ENCODE measurements around the gene ZNF763. TPM values are rescaled to one million over a fixed set of nuclear protein-coding genes. Genes with fewer than 3 reads are reported as not detected.

The ZNF763 gene
- total RNA-seq, 1 donor from 2014 or later, result 5.0 TPM

DNA sequence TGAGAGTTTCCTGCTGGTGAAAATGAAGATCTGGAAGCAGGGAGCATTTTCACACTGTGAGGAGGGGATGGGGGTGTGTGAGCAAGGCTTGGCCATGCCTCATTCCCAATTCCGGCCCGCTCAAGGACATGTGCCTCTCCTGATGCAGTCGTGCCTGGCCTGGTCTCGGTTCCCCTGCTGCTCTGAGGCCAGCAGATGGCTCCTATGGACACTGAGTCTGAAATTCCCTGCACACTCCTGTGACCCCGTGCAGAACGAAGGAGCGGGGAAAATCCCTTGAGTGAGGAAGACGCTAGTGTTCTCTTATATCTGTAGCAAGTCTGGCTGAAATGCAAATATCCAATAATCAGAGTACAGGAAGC is 363 bp upstream of the ZNF763 start:
- H3K4me3 Mint-ChIP-seq, result peak overlapping the region; percentile 95
- TF ChIP-seq, protein P1, sequence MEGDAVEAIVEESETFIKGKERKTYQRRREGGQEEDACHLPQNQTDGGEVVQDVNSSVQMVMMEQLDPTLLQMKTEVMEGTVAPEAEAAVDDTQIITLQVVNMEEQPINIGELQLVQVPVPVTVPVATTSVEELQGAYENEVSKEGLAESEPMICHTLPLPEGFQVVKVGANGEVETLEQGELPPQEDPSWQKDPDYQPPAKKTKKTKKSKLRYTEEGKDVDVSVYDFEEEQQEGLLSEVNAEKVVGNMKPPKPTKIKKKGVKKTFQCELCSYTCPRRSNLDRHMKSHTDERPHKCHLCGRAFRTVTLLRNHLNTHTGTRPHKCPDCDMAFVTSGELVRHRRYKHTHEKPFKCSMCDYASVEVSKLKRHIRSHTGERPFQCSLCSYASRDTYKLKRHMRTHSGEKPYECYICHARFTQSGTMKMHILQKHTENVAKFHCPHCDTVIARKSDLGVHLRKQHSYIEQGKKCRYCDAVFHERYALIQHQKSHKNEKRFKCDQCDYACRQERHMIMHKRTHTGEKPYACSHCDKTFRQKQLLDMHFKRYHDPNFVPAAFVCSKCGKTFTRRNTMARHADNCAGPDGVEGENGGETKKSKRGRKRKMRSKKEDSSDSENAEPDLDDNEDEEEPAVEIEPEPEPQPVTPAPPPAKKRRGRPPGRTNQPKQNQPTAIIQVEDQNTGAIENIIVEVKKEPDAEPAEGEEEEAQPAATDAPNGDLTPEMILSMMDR (conservative IDR thresholded peaks at IDR 0.05), result peak; percentile 38
- peaks cover 21% of the 10 kb centered on the region for H3K4me1 Mint-ChIP-seq (ENCODE audit: unreplicated experiment)
- no peaks in the 10 kb centered on the region for H3K27me3 Mint-ChIP-seq
- no peak for DNase-seq (ENCODE audit: extremely low spot score, unreplicated experiment)
- H3K27ac Mint-ChIP-seq, result peak overlapping the region; percentile 93
- H3K9me3 Mint-ChIP-seq, result no peaks in the 10 kb centered on the region
- H3K36me3 Mint-ChIP-seq, result peaks cover 15% of the 10 kb centered on the region

DNA sequence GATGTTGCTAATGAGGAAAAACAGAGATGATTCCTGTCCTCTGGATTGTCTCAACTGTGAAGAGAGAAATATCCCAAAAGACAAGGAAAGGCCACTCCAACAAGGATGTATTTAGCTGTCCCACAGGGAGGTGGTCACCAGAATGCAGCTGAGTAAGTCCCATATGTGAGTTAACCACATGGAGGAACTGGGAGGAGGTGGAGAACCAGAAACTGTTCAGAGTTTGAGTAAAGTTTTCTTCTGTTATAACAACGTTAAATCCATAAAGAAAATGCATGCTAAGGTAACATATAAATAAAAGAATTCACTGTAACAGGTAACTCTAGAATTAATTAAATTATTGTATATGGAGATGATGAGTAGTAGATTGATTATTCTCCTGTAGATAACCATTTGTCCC is 5.3 kb downstream of the ZNF763 start:
- Mint-ChIP-seq H3K36me3 (peaks cover 32% of the 10 kb centered on the region), H3K27me3 (no peaks in the 10 kb centered on the region)

DNA sequence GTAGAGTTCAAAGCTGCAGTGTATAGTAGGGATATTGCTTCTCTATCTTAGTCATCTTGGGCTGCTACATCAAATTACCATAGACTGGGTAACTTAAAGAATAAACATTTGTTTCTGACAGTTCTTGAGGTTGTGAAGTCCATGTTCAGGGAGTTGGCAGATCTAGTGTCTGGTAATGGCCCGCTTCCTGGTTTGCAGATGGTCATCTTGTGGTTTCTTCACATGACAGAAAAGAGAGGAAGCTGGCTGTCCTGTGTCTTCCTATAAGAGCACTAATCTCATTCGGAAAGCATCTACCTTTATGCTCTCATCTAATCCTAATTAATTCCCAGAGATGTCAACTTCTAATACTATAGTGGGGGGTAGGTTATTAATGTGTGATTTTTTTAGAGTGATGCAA is 6.2 kb downstream of the ZNF763 start:
- no peak for DNase-seq (ENCODE audit: extremely low spot score, unreplicated experiment)
- Mint-ChIP-seq H3K4me3 (no peak overlapping the region), H3K9me3 (peaks cover 16% of the 10 kb centered on the region), H3K36me3 (peaks cover 38% of the 10 kb centered on the region), H3K4me1 (ENCODE audit: unreplicated experiment) (peaks cover 1% of the 10 kb centered on the region), H3K27ac (no peak overlapping the region), H3K27me3 (no peaks in the 10 kb centered on the region)
- TF ChIP-seq, protein P1 (conservative IDR thresholded peaks at IDR 0.05), result no peak

More for the DNA sequence above, 5.3 kb downstream of the ZNF763 start:
- Mint-ChIP-seq H3K9me3 (peaks cover 13% of the 10 kb centered on the region), H3K27ac (no peak overlapping the region), H3K4me3 (no peak overlapping the region), H3K4me1 (ENCODE audit: unreplicated experiment) (peaks cover 8% of the 10 kb centered on the region)
- DNase-seq (ENCODE audit: extremely low spot score, unreplicated experiment), result no peak
- TF ChIP-seq, protein P1 (conservative IDR thresholded peaks at IDR 0.05), result no peak

DNA sequence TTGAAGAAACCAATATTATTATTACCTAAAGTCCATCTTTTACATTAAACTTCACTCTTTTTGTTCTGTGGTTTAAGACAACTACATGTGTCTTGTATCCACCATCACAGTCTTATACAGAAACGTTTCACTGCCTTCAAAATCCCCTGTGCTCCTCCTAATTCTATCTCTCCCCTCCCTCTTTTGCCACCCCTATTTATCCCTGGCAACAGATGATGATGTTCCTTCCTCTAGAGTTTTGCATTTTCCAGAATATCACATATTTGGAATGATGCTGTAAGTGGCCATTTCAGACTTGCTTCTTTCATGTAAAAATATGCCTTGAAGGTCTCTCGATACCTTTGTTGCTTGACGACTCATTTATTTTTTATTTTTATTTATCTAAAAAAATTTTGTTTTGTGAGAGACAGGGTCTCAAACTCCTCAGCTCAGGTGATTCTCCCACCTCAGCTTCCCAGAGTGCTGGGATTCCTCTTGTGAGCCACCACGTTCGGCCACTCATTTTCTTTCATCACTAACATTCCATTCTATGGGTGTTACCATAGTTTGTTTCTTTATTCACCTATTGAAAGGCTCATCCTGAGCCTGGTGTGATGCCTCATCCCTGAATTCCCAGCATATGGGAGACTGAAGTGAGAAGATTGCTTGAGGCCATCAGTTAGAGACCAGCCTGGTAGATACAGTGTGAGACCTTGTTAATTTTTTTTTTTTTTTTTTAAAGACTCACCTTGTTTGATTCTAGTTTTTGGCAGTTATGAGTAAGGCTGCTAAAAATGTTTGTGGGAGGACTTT is 8.4 kb downstream of the ZNF763 start:
- Mint-ChIP-seq H3K27me3 (no peaks in the 10 kb centered on the region), H3K4me1 (ENCODE audit: unreplicated experiment) (no peaks in the 10 kb centered on the region), H3K4me3 (no peak overlapping the region), H3K9me3 (peaks cover 23% of the 10 kb centered on the region), H3K36me3 (peaks cover 45% of the 10 kb centered on the region), H3K27ac (no peak overlapping the region)
- TF ChIP-seq, protein P1 (conservative IDR thresholded peaks at IDR 0.05), result no peak
- DNase-seq (ENCODE audit: extremely low spot score, unreplicated experiment), result no peak

DNA sequence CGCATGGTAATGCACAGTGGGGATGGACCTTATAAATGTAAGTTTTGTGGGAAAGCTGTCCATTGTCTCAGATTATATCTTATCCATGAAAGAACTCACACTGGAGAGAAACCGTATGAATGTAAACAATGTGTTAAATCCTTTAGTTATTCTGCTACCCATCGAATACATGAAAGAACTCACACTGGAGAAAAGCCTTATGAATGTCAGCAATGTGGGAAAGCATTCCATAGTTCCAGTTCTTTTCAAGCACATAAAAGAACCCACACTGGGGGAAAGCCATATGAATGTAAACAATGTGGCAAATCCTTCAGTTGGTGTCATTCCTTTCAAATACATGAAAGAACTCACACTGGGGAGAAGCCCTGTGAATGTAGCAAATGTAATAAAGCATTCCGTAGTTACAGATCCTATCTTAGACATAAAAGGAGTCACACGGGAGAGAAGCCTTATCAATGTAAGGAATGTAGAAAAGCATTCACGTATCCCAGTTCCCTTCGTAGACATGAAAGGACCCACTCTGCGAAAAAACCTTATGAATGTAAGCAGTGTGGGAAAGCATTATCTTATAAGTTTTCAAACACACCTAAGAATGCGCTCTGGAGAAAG is 13.8 kb downstream of the ZNF763 start:
- DNase-seq (ENCODE audit: extremely low spot score, unreplicated experiment), result no peak
- Mint-ChIP-seq H3K4me3 (no peak overlapping the region), H3K36me3 (peaks cover 50% of the 10 kb centered on the region), H3K27me3 (no peaks in the 10 kb centered on the region), H3K27ac (no peak overlapping the region), H3K9me3 (peaks cover 32% of the 10 kb centered on the region), H3K4me1 (ENCODE audit: unreplicated experiment) (no peaks in the 10 kb centered on the region)
- TF ChIP-seq, protein P1 (conservative IDR thresholded peaks at IDR 0.05), result no peak
